Psoas muscle (tissue), 8 donors: ENCODE data around the gene CHD2. TPM values are rescaled to one million over a fixed set of nuclear protein-coding genes. Genes with fewer than 3 reads are reported as not detected.
A peak's percentile ranks its signal among the peaks of the same experiment; 100 is the strongest.

Experiments used
- ATAC-seq, 4 donors: fragments of 200-7000 bp; cut with Tn5 transposase; one replicate each; pipeline ENCODE4 v1.9.1; 2020; ENCODE audit warnings: moderate library complexity in 3 of 4, mild to moderate bottlenecking in 2 of 4
- DNase-seq, 2 donors: peaks; one replicate each; pipeline ENCODE4 v3.0.0-alpha.2; 2020
- H3K27ac ChIP-seq: fragments of 200-600 bp; one replicate; pipeline ENCODE4 v1.8.0; 2022
- H3K27me3 ChIP-seq, 3 donors: fragments of 200-600 bp in 1 of 3; one replicate each; pipeline versions ENCODE4 v1.6.1 to v1.8.0; 2013 to 2022; ENCODE audit warnings: low read length in 2 of 3, mild to moderate bottlenecking in 2 of 3, moderate library complexity in 1 of 3; ENCODE audit not compliant: insufficient read depth in 3 of 3
- H3K36me3 ChIP-seq, 2 donors: fragments of 200-600 bp in 1 of 2; one replicate each; pipeline versions ENCODE4 v1.6.1 to v1.8.0; 2013 to 2022; ENCODE audit warnings: low read depth in 1 of 2, mild to moderate bottlenecking in 1 of 2, moderate library complexity in 1 of 2; ENCODE audit not compliant: insufficient read depth in 1 of 2
- H3K4me1 ChIP-seq: fragments of 200-600 bp; one replicate; pipeline ENCODE4 v1.8.0; 2022
- H3K4me3 ChIP-seq: fragments of 200-600 bp; one replicate; pipeline ENCODE4 v1.8.0; 2022; ENCODE audit warnings: mild to moderate bottlenecking
- H3K9me3 ChIP-seq: fragments of 200-600 bp; one replicate; pipeline ENCODE4 v1.8.0; 2022
- CTCF ChIP-seq: fragments of 200-600 bp; IDR thresholded peaks from one replicate; pipeline ENCODE4 v1.8.0; 2022; ENCODE audit warnings: antibody characterized with exemption
- WGBS, 3 donors: extraction: QIAGEN DNeasy Blood & Tissue Kit; methylation state at CpG; one replicate each; pipeline versions ENCODE4 v1.1.6 to v1.1.7; 2013; 5-methylcytosine and 5-hydroxymethylcytosine counted together
- intact Hi-C, 2 donors: fragments of 100-400 bp; cut with DNase I; formaldehyde crosslinking; loops; one replicate each; pipeline versions ENCODE4 v1.11.0 to v1.14.2; 2022
- polyA plus RNA-seq, 3 donors: library from polyadenylated mRNA; stranded (reverse); fragments of 200-250 nt; gene quantifications; one replicate each; pipeline ENCODE4 v1.2.3, GENCODE V29; 2013
- total RNA-seq, 4 donors: library from RNA; stranded (reverse); fragmentation: NEBNext Ultra II Directional in 2 of 4; extraction: Animal tissue kit (Norgen Biotek cat#: 25700) in 2 of 4; gene quantifications; one replicate each; pipeline versions ENCODE4 v1.2.1 to v1.2.4, GENCODE V29; 2021 to 2023
- donor health status: healthy with polysubstance abuse.
- donor health status: DM: no; HTN: no; CAD: no; lungs with moderate emphysema.
- donor health status: Bipolar disorder and iron deficiency.
- donor health status: healthy.
- donor health status: DM: yes; HTN: yes; CAD: no.
- donor health status: DM: no; HTN: no; CAD: no.
- donor health status: DM: no; HTN: no; CAD: no.
- donor health status: DM: yes; HTN: yes; CAD: no.

CHD2 gene
- total and polyA plus RNA-seq, 7 donors: 11.1 to 53.0 (median 40.9) TPM

GRCh38 chr15:92884436-92885223 lies 15.5 kb upstream of the CHD2 start:
- ATAC-seq (no peak), DNase-seq (no peak)
- peaks cover 47% of the 10 kb centered on the region for H3K4me1 ChIP-seq
- no peak for TF ChIP-seq CTCF
- peaks cover 0 to 53% of the 10 kb centered on the region in 2 donors for H3K36me3 ChIP-seq
- peak overlapping the region; percentile 83 for H3K4me3 ChIP-seq
- 0 to 4% (median 2%) methylated on average over 6 of the region's 6 CpGs for WGBS, 3 donors
- no peaks in the 10 kb centered on the region for H3K9me3 ChIP-seq
- intact Hi-C loops: loop anchor here in 1 of 2 donors (5.0 kb wide), 1 partner anchor 72 kb away; no protein-coding TSS in a partner anchor
- H3K27ac ChIP-seq: peak overlapping the region; percentile 98
- no peaks in the 10 kb centered on the region for H3K27me3 ChIP-seq

GRCh38 chr15:92885224-92886041 lies 14.7 kb upstream of the CHD2 start:
- WGBS, 3 donors: 9 to 12% (median 10%) methylated on average over 3 of the region's 3 CpGs
- intact Hi-C loops: loop anchor here in 1 of 2 donors (1.0 kb wide), 1 partner anchor 14 kb away; no protein-coding TSS in a partner anchor
- Histone ChIP-seq H3K4me3 (peak overlapping the region; percentile 83), H3K27me3 (no peaks in the 10 kb centered on the region), H3K4me1 (peaks cover 47% of the 10 kb centered on the region), H3K36me3 (peaks cover 0 to 58% of the 10 kb centered on the region in 2 donors), H3K27ac (peak overlapping the region; percentile 98), H3K9me3 (no peaks in the 10 kb centered on the region)
- ATAC-seq (no peak), DNase-seq (no peak)
- no peak for TF ChIP-seq CTCF

- peak overlapping the region; percentile 98 for H3K27ac ChIP-seq
- no peak for DNase-seq
- H3K4me3 ChIP-seq: peak overlapping the region; percentile 83
- no peaks in the 10 kb centered on the region for H3K9me3 ChIP-seq
- intact Hi-C loops: loop anchor here in 1 of 2 donors (1.0 kb wide), 1 partner anchor 13 kb away; no protein-coding TSS in a partner anchor
- no peak for ATAC-seq
- H3K27me3 ChIP-seq: no peaks in the 10 kb centered on the region
- peaks cover 0 to 65% of the 10 kb centered on the region in 2 donors for H3K36me3 ChIP-seq
- WGBS, 3 donors: 5 to 7% (median 7%) methylated on average over 2 of the region's 2 CpGs
- TF ChIP-seq CTCF: no peak
- H3K4me1 ChIP-seq: peaks cover 46% of the 10 kb centered on the region
Measured at GRCh38 chr15:92886042-92886537, 14.0 kb upstream of the CHD2 start.

GRCh38 chr15:92886815-92887214 lies 13.3 kb upstream of the CHD2 start:
- no peaks in the 10 kb centered on the region for H3K27me3 ChIP-seq
- H3K36me3 ChIP-seq: peaks cover 0 to 72% of the 10 kb centered on the region in 2 donors
- ATAC-seq (no peak), DNase-seq (no peak)
- 44 to 60% (median 49%) methylated on average over 8 of the region's 8 CpGs for WGBS, 3 donors
- intact Hi-C loops: loop anchor here in 1 of 2 donors (1.0 kb wide), 1 partner anchor 12 kb away; no protein-coding TSS in a partner anchor
- TF ChIP-seq CTCF: no peak
- no peaks in the 10 kb centered on the region for H3K9me3 ChIP-seq
- H3K27ac ChIP-seq: peak overlapping the region; percentile 98
- peaks cover 46% of the 10 kb centered on the region for H3K4me1 ChIP-seq
- peak overlapping the region; percentile 83 for H3K4me3 ChIP-seq
